Esophagus muscularis mucosa (tissue), 4 donors: Measurements from ENCODE around the gene SMIM26.

ENCODE experiments used
- CTCF ChIP-seq, 3 experiments: fragments of 200-600 bp in 2 of 3; fragments of 450-650 bp in 1 of 3; sonication (generic) in 2 of 3; IDR thresholded peaks; one replicate each; pipeline ENCODE4 v1.5.1; 2017 to 2019; ENCODE audit warnings: antibody characterized with exemption in 3 of 3, mild to moderate bottlenecking in 2 of 3, moderate library complexity in 1 of 3
- EP300 ChIP-seq: sonication (generic); formaldehyde crosslinking; IDR thresholded peaks from one replicate; pipeline ENCODE4 v1.6.1; 2017; ENCODE audit warnings: antibody characterized with exemption
- POLR2A ChIP-seq: fragments of 450-650 bp; IDR thresholded peaks from one replicate; pipeline ENCODE4 v1.6.1; 2017; ENCODE audit warnings: antibody characterized with exemption, moderate library complexity, mild to moderate bottlenecking, low read depth
- POLR2AphosphoS5 ChIP-seq, 2 donors: sonication (generic); formaldehyde crosslinking; IDR thresholded peaks; one replicate each; pipeline ENCODE4 v1.6.1; 2017; ENCODE audit warnings: antibody characterized with exemption in 2 of 2

GRCh38 chr20:18527339-18527738, 39.9 kb upstream of the SMIM26 start:
- TF ChIP-seq POLR2A = no peak
- no peak for TF ChIP-seq POLR2AphosphoS5 (IDR thresholded peaks at IDR 0.05)
- TF ChIP-seq CTCF (IDR thresholded peaks at IDR 0.05) = no peak
- no peak for TF ChIP-seq EP300
